Measurements from ENCODE around the gene PIK3CA.

- no peak for TF ChIP-seq CTCF (IDR thresholded peaks at IDR 0.05)
- no peak for TF ChIP-seq EP300 (IDR thresholded peaks at IDR 0.05; ENCODE audit: low read depth)
- no peak for TF ChIP-seq POLR2A (IDR thresholded peaks at IDR 0.05)
- no peak for TF ChIP-seq POLR2AphosphoS5 (IDR thresholded peaks at IDR 0.05)
Measured at GRCh38 chr3:179179256-179179655, 31.1 kb downstream of the PIK3CA start.
